ENCODE measurements around the gene FBXL14. TPM values are rescaled to one million over a fixed set of nuclear protein-coding genes. Genes with fewer than 3 reads are reported as not detected.

FBXL14 gene
- total RNA-seq, 1 donor from 2014 or later, result 14.1 TPM

DNA sequence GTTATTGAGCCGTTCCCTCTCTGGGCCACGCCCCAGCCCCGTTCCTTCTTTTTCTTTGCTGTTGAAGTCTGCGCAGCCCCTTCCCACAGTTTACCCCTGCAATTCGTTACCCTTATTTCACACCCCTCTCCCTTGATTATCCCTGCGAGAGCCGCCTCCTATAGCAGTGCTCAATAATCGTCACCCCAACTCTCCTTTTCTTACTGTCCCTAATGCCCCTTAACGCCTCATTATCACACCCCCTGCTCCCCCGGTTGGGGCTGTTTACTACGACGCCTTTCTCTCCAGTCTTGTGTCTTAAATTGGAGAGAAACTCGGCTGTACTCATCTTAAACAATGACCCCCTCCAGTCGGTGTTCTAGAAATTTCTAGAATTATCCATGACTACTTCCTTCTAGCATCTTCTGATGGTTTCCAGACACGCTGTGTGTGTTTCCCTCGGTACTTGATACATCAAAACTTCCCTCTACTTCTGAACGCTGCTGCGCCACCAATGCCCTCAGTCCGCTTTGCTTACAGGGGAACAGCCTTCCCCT, 713 bp upstream of the FBXL14 start:
- DNase-seq (ENCODE audit: extremely low read depth, low read depth, low spot score), result no peak

GRCh38 chr12:1594006-1594260, 448 bp downstream of the FBXL14 start:
- DNase-seq (ENCODE audit: extremely low read depth, low read depth, low spot score), result no peak

DNA sequence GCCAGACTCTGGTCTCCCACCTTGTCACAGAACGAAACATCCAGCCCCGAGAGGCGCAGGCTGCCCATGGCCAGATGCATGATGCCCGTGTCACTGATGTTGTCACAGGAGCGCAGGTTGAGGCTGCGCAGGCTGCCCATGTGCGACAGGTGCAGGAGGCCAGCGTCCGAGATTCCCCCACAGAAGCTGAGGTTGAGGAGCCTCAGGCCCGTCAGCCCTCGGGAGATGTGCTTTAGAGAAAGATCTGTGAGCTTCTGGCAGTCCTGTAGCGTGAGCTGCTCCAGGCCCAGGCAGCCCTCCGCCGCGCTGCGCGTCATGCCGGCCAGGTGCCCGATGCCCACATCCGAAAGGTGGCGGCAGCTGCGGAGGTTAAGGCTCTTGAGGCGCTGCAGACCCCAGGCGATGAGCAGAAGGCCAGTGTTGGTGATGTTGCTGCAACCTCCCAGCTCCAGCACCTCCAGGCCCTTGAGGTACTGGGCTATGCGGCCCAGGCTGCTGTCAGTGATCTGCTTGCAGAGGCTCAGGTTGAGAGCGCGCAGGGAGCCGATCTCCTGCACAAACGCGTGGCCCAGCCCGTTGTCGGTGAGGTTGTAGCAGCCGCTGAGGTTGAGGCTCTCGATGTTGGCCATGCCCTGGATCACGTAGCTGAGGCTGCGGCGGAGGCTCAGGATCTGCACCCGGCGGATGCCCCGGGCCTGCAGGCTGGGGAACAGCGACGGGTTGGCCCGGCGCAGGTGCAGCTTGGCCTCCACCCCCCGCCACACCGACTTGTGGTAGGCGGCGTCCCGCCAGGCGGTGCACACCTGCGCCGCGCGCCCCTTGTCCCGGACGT, 991 bp downstream of the FBXL14 start:
- DNase-seq (ENCODE audit: extremely low read depth, low read depth, low spot score), result no peak

GRCh38 chr12:1592444-1593173, 1.8 kb downstream of the FBXL14 start:
- no peak for DNase-seq (ENCODE audit: extremely low read depth, low read depth, low spot score)

DNA sequence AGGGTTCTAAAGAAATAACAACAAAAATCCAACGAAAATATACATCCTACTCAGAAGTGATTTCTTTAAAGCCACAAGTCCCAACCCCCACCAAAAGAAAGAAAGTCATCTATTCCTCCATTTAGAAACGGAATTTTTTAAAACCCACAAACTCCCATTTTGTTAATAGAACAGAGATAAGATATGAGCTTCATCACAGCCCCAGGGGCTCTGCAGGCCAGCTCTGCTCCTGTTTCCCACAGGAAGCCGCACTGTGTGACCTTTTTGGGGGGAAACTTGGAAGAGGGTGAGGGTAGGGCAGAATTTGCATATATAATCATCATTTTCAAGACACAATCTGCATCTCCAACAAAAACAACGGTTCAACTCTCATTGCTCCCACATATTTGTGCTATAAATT, 2.8 kb downstream of the FBXL14 start:
- no peak for DNase-seq (ENCODE audit: extremely low read depth, low read depth, low spot score)

DNA sequence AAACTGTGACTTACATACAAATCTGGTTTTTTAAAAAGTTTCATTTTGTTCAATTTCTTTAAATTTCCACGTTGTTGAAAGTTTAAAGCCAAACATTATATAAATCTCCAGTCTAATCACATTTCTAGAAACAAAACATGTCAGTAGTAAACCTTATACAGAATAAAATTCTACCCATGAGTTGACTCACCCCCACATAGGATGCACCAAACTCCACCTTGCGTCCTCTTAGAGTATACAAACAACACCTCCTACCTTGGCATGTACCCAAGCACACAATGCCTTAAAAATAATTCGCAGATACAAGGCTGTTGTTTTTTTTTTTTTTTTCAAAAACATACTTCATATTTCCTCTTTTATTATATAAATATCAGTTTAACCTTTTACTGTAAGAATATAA, 3.3 kb downstream of the FBXL14 start:
- DNase-seq (ENCODE audit: extremely low read depth, low read depth, low spot score), result no peak

DNA sequence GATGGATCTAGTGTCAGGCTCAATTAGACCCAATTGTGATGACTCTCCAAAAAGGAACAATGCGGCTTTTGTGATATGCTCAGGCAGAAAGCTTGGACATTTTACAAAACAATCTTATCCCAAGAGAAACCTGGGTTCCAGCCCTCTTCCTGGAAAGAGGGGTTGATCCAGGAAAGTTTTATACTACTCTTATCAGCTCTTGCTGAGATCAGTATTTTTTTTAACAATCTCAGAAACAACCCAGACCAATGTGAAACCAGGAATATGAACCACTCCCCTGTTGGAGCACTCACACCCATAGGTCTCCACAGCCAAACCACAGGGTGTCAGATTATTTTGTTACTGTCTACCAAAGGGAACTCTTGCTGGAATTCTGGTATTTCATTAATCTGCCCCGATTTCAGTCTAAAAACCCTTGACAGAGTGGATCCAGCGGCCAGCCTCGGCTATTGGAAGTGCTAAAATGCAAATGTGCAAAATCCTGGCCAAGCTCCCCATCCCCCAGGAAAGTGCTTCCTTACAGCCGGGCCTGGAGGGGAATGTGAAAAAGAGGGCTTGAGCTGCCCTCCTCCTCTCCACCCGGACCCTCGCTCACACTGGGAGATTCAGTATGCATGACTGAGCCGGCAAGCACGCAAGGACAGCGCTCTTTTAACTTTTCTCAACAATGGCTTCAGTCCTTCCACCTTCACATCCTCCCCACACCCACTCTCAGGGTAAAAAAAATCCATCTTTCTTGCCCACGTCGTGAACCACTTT, 4.0 kb downstream of the FBXL14 start:
- DNase-seq (ENCODE audit: extremely low read depth, low read depth, low spot score), result no peak

DNA sequence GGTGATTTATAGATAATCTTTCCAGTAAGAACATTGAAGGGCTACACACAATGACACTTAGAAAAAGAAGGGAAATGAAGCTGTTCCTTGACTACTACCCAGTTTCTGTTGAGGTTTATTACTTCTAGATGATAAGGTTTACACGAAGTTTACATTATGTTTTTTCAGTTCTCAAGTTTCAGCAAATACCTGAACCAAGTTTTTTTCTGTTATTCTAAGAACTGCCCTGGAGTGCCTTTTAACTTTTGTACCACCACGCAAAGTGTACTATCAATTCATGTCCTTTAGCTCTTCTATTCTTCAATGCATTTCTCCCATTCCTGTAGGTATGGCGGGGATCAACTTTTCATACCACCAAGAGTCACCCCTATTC, 5.8 kb downstream of the FBXL14 start:
- no peak for DNase-seq (ENCODE audit: extremely low read depth, low read depth, low spot score)

DNA sequence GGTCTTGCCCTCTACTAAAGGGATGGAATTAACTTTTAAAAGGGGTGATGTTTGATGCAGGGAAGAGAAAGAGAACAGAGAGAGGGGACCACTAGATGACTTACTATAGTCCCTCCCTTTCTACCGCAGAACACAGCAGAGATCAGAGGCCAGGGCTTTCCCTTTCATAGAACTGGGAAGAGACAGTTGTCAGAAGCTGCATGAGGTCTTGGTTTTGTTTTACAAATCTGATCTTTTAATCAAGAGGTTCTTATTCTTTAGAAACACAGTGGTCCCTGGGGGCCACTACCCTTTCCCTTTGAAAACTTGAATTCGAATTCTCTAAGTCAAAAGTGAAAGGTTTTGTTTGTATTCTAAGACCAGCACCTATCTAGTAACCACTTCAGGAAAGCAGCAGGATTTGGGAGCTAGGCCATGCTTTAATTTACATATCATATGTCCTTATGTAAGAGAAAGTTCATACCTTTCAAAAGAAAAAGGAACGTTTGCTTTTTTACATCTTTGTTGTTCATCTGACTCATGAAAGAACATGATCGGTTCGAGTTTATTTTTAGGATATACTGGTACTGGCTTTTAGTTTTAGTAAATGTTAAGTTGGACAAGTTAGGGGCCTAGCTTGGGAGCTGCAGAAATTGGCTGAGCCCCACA, 6.3 kb downstream of the FBXL14 start:
- no peak for DNase-seq (ENCODE audit: extremely low read depth, low read depth, low spot score)

DNA sequence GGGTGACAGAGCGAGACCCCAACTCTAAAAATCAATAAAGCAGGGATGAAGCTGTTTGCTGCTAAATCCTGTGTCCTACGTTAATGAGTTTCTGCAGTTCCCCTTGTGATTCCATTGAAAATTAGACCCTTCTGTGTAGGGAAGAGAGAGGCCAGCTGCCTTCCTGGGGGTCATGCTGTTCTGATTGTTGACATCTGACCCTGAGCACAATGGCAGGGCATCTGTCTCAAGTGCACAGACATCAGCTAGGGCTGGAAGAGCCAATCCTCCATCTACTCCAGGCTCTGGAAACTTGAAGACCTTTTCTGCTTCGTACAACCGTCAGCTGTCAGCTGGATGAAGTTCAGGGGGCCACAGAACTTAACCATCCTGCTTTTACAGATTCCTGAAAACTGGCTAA, 10.1 kb downstream of the FBXL14 start:
- DNase-seq (ENCODE audit: extremely low read depth, low read depth, low spot score), result no peak

DNA sequence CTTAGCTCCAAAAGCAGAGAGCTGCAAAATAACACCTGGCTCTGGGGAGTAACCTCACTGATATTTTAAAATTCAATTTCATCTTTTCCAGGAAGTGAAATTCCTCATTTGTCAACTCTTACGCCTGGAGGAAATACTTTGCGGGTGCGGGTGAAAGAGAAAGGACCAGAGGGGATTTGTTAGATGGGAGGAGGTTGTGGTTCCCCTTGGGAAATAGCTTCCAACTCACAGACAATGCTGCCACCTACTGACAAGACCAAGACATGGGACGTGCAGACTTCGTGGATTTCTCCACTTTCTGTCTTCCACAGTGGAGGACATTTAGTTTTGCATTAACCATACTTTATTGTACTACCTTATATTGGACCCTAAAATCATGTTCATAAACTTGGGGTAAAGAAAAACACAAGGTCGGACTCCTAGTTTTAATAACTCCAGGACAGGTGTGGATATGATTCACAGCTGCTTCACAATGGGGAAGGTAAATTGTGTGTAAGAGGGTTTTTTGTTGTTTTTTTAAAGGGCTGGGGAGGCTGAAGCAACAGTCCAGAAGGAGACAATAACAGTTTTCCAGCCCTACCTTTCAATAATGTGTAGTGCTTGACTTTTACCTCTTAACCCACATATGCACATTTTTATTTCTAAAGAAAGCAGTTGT, 10.8 kb downstream of the FBXL14 start:
- DNase-seq (ENCODE audit: extremely low read depth, low read depth, low spot score), result peak; percentile 73

- no peak for DNase-seq (ENCODE audit: extremely low read depth, low read depth, low spot score)
These were observed 11.7 kb downstream of the FBXL14 start for GRCh38 chr12:1582709-1583050.

GRCh38 chr12:1581973-1582708, 12.2 kb downstream of the FBXL14 start:
- DNase-seq (ENCODE audit: extremely low read depth, low read depth, low spot score), result no peak

DNA sequence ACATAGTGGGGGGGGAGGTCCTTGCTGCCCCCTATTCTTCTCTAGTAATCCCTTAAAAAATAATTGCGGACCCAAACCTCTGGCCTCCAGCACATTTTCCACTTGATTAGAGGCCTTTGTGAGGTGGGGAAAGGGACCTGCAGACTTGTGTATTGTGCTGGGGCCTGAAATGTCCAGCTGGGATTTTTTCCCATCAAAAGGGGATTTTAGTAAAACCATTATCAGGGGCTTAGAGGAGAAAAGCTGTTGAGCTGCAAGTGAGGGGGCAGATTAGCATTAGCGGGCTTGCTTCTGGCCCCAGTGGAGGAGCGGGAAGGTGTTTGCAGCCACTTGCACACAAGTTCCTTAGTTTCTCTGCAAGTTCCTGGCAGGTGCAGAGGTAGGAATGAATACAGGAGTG, 13.9 kb downstream of the FBXL14 start:
- DNase-seq (ENCODE audit: extremely low read depth, low read depth, low spot score), result no peak

DNA sequence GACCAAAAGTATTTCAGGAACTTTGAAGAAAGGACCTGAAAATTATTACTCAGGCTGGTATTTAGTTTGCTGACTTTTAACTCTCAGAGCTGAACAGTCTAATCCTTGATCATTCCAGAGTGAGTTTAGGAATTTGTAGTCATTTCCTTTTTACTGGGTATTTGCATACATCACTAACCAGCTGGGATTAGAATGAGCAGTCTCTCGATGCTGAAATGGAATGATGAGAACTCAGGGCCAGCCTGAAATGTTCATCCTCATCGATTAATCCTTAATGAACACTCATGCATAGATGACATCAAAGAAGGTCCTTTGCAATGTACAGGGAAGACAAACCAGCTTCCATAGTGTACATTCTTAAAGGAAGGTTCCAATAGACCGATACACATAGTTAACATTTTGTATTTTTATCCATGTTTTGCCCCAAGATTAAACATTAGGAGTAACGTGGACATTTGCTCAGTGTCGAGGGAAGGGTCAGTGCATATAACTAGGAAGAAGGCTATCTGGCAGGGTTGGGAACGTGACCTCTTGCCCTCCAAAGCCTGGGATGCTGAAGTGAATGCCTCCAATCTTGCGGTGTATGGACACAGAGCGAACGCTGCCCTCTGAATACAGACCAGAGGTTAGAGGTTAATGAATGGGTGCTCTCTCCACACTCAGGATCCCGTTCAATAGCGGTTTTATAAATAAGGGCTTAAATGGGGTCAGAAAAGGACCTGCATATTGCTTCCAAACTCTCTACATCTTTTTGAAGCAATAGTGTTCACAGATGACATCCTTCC, 14.5 kb downstream of the FBXL14 start:
- no peak for DNase-seq (ENCODE audit: extremely low read depth, low read depth, low spot score)

GRCh38 chr12:1576410-1577241, 17.8 kb downstream of the FBXL14 start:
- no peak for DNase-seq (ENCODE audit: extremely low read depth, low read depth, low spot score)

DNA sequence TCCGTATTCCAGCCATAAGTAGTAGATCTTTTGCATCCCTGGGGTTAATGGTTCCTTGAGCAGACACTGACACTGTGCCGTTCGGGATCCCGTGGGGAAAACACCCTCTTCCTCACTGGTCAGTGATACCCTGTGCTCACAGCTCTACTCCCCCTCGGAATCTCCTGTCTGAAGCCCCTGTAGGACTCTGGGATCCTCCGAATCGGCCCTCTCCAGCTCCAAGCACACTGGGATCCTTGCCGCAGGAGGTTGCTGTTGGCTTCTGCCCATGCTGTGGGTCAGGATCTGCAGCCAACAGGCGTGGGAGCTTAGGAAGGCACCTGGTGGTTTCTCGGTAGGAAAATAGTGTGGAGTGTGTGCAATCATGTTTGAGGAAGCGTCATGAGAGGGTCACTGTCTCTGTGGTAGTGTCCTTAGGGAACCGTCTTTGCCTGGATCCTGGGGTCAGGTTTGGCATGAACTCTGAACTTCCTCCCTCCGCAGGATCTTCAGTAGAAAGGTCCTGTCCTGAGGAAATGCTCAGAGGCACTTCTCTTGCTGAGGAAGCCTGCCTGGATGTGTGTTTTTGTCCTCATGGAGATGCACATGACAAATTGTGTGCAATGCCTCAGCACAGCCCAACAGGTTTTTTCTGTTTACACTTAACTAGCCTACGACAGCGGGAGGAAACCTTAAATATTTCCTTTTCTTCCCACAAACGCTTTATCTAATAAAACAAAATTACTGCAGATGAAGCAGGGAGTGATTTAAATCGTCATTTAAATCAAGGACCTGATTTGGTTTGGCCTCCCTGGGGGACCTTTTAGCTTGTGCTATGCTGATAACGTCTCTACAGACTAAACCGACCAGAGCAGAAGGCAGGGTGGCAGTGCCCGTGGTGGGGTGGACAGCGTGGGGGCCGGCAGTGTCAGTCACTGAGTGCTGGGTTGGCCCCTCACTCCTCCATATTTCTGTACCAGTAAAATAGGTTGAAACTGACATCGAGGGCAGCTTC, 18.7 kb downstream of the FBXL14 start:
- DNase-seq (ENCODE audit: extremely low read depth, low read depth, low spot score), result no peak
